ENCODE data around the gene POU6F1. TPM values are rescaled to one million over a fixed set of nuclear protein-coding genes. Genes with fewer than 3 reads are reported as not detected.

POU6F1 gene, protein sequence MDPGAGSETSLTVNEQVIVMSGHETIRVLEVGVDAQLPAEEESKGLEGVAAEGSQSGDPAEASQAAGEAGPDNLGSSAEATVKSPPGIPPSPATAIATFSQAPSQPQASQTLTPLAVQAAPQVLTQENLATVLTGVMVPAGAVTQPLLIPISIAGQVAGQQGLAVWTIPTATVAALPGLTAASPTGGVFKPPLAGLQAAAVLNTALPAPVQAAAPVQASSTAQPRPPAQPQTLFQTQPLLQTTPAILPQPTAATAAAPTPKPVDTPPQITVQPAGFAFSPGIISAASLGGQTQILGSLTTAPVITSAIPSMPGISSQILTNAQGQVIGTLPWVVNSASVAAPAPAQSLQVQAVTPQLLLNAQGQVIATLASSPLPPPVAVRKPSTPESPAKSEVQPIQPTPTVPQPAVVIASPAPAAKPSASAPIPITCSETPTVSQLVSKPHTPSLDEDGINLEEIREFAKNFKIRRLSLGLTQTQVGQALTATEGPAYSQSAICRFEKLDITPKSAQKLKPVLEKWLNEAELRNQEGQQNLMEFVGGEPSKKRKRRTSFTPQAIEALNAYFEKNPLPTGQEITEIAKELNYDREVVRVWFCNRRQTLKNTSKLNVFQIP
- 1.3 and 2.2 TPM in 2 replicates for total RNA-seq

GRCh38 chr12:51217968-51218606, at the start of gene POU6F1:
Gene POU6F1 (minus strand): TSS chr12:51218062. CDS start chr12:51206836, 11,226 bp downstream.

DNA sequence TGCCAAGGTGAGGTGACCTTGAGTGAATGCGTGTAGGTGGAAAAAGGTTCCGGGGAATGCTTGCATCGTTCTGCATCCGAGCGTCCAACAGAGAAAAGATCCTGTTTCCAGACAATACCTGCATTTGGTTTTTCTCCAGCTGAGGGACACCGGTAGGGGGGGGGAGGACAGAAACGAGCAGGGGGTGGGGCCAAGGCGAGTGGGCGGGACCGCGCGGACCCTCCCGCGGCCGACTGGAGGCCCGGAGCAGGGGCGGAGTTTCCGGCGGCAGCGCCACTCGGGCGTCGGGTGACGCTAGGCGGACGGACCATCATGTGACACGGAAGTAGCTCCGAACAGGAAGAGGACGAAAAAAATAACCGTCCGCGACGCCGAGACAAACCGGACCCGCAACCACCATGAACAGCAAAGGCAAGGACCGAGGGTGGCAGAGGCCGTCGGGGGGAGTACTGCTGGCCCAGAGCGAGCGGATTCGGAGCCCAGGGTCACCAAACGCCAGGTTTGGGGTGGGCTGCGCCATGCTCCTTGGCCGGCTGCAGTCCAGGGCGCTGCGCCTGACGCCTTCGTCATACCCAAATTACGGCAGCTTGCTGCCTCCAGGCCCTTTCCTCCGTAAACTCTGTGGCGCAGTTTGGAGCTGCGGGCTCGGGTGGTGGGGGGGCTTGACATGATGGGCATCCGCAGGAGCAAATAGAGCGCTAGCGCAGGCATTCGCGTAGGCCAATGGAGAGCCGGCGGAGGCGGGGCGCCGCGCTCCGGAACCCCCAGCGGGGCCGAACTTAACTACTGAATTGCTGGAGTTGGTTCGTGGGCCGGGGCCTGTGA, 20.9 kb upstream of the POU6F1 start, which contains the start of gene DAZAP2:
DAZAP2 (plus strand) TSS at position 317 of the 825 bp plus-strand sequence; CDS start at position 399, 82 bp downstream.

GRCh38 chr12:51172515-51173431, 45.1 kb downstream of the POU6F1 start, which contains the start of gene TFCP2:
Gene TFCP2 (minus strand): TSS chr12:51173135. CDS start chr12:51172422, 713 bp downstream.

Other genes starting within 250 kb of the POU6F1 start
- 67.7 and 72.4 TPM in 2 replicates for gene SLC11A2, start 191.7 kb downstream of the POU6F1 start, total RNA-seq
- 39.9 and 43.4 TPM in 2 replicates for gene LETMD1, start 169.7 kb downstream of the POU6F1 start, total RNA-seq
- gene CSRNP2, start 134.5 kb downstream of the POU6F1 start, total RNA-seq: 14.4 TPM in 2 replicates
- gene TFCP2, start 44.9 kb downstream of the POU6F1 start, total RNA-seq: 8.7 and 9.5 TPM in 2 replicates
- gene DAZAP2, start 20.8 kb upstream of the POU6F1 start, total RNA-seq: 54.7 and 72.1 TPM in 2 replicates
- 12.3 and 14.0 TPM in 2 replicates for gene SMAGP, start 52.4 kb upstream of the POU6F1 start, total RNA-seq
- gene BIN2, start 106.1 kb upstream of the POU6F1 start, total RNA-seq: not detected in 2 replicates
- not detected in 2 replicates for gene CELA1, start 128.6 kb upstream of the POU6F1 start, total RNA-seq
- 5.0 and 5.3 TPM in 2 replicates for gene GALNT6, start 173.3 kb upstream of the POU6F1 start, total RNA-seq
- gene SLC4A8, start 206.8 kb upstream of the POU6F1 start, total RNA-seq: 2.3 and 3.0 TPM in 2 replicates

Measured in aortic smooth muscle cell (primary cell).